HL-60 (cell line): ENCODE measurements around the gene ETV6.

Experiments used
- POLR2AphosphoS5 ChIP-seq: IDR thresholded peaks from 2 replicates; pipeline ENCODE4 v1.6.1; 2012; ENCODE audit warnings: low read depth
- REST ChIP-seq: IDR thresholded peaks from 2 replicates; pipeline ENCODE4 v1.6.1; 2012; ENCODE audit warnings: low read depth; ENCODE audit not compliant: insufficient replicate concordance

- TF ChIP-seq REST (no peak), POLR2AphosphoS5 (no peak)
These were observed 35.3 kb downstream of the ETV6 start for GRCh38 chr12:11684811-11685210.
